OCI-M1 (cell line): ENCODE data around the gene CAMSAP1.
"Not testable (repeated sequence)": the region's sequence is repeated elsewhere in the genome, so short reads cannot be mapped to it uniquely, and the experiment has no call there.

Source experiments
- DNase-seq: peaks from one replicate; lab custom pipeline; 2025; lab: John Stamatoyannopoulos, UW

The CAMSAP1 gene

DNA sequence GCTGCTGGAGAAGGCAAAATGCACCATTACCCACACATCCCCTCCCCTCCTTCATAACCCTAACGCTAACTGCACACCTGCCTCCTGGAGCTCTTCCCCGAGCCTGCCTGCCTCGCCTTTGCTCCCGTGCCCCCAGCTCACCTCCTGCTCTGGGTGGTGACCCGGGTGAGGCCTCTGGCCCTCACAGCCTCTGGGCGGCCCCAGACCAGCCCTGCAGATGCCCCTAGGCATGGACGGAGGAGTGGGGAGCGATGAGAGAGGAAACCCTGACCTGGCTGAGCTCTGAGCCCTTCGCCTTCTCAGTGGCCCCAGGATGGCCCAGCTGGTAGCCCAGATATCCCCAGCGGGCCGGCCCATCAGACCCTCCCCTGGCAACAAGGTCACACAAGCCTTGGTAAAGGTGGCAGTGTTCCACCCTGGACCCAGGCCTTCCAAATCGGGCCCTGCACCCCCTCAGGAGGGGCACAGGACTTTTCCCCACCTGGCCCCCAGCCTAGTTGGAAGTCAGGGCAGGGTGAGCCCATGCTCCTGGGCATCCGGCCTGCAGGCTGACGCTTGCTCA, 14.5 kb upstream of the CAMSAP1 start:
- no peak for DNase-seq

DNA sequence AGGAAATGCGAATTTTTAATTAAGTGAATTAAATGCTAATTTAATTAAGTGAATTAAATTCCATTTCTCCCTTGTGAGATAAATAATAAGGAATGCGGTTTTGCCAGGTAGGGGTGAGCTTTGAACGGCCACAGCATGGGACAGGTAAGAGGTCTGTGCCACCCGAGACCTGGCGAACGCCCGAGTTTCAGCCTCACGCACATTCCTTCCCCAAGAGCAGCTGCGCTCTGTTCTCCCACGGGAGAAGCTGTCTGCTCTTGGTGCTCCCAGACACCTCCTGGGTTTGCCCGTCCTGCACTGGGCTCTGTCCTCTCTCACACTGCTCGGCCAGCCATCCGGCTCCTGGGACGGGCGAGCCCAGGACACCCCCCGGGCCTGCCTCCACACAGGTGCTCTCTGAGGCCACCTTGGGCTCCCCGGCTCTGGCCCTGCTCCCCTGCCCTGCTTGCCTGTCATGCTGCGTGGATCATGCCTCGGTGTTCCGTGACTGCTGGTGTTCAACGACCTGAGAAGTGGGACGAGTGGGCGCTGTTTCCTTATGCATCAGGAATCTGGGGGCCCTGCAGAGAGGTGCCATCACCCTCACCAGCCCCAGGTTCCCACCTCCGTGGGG, 13.7 kb upstream of the CAMSAP1 start:
- DNase-seq: no peak

- DNase-seq: no peak
These were observed 13.0 kb upstream of the CAMSAP1 start for GRCh38 chr9:135920256-135920930.

GRCh38 chr9:135919318-135919890, 12.1 kb upstream of the CAMSAP1 start:
- no peak for DNase-seq

DNA sequence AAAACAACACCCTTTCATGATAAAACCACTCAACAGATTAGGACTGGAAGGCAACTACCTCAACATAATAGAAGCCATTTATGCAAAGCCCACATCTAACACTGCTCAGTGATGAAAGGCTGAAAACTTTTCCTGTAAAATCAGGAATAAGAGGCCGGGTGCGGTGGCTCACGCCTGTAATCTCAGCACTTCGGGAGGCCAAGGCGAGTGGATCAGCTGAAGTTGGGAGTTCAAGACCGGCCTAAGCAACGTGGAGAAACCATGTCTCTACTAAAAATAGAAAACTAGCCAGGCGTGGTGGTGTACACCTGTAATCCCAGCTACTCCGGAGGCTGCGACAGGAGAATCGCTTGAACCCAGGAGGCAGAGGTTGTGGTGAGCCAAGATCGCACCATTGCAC, 8.9 kb upstream of the CAMSAP1 start:
- not testable (repeated sequence) for DNase-seq

- DNase-seq: no peak
These were observed 7.6 kb upstream of the CAMSAP1 start for GRCh38 chr9:135914921-135915320.

DNA sequence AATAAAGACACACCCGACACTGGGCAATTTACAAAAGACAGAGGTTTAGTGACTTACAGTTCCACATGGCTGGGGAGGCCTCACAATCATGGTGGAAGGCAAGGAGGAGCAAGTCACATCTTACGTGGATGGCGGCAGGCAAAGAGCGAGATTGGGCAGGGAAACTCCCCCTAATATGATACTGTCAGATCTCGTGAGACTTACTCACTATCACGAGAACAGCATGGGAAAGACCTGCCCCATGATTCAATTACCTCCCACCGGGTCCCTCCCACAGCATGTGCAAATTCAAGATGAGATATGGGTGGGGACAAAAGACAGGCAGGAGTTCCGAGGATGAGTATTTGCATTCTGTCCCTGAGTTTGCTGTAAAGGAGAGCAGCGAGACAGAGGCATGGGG, 3.9 kb upstream of the CAMSAP1 start:
- DNase-seq: not testable (repeated sequence)

GRCh38 chr9:135910757-135911156, 3.4 kb upstream of the CAMSAP1 start:
- no peak for DNase-seq

GRCh38 chr9:135910216-135910615, 2.9 kb upstream of the CAMSAP1 start:
- peak; percentile 38 for DNase-seq

GRCh38 chr9:135909371-135909770, 2.0 kb upstream of the CAMSAP1 start:
- peak; percentile 7 for DNase-seq

DNA sequence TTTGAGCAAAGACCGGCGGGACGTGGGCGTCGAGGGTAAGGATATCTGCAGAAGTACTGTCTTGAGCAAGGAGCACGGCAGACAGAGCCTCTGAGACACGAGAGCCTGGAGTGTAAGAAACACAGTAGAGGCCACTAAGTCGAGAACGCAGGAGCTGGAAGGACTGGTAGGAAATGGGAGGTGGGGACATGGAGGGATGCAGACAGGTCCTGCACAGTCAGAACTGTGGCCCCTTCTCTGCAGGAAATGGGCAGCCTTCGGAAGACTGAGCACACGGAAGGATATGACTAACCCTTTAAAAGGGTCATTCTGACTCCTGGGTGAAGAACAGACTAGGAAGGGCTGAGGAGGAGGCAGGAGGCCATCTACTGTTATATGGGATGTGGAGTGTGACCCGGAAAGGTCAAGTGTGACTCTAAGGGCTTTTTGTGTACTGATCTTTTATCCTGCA, 1.4 kb upstream of the CAMSAP1 start:
- DNase-seq: no peak

DNA sequence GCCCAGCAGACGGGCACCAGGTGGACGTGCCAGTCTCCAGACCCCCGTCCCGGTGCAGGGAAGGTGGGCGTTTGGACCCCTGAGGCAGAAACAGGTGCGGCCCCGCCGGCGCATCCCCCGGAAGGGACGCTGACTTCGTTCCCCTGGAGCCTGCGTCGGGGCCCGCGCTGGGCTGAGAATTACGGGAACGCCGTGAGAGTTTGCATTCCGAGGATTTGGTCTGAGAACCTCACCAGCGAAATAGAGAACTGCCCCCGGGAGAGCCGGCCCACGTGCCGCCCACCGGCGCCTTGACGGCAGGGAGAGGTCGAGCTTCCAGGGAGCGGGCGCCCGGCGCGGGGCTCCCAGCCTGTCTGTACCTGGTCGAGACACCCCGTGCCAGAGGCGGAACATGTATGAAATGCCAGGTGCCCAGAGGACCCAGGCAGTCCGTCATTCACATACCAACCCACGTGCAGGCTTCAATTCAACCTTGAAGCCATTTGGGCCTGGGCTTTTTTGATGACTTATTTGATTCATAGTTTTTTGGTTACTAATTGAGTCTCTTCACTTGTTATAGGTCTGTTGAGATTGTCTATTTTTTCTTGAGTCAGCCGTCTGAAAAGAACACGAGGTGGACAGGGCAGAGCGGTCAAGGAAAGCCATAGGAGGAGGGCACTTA, 877 bp upstream of the CAMSAP1 start:
- no peak for DNase-seq

GRCh38 chr9:135907006-135907430, 328 bp downstream of the CAMSAP1 start:
- no peak for DNase-seq

GRCh38 chr9:135906291-135907005, 898 bp downstream of the CAMSAP1 start:
- DNase-seq: peak; percentile 62

GRCh38 chr9:135905380-135906258, 1.7 kb downstream of the CAMSAP1 start:
- DNase-seq: peak; percentile 62

GRCh38 chr9:135903786-135904520, 3.4 kb downstream of the CAMSAP1 start:
- no peak for DNase-seq

- DNase-seq: no peak
These were observed 4.0 kb downstream of the CAMSAP1 start for GRCh38 chr9:135903358-135903656.

DNA sequence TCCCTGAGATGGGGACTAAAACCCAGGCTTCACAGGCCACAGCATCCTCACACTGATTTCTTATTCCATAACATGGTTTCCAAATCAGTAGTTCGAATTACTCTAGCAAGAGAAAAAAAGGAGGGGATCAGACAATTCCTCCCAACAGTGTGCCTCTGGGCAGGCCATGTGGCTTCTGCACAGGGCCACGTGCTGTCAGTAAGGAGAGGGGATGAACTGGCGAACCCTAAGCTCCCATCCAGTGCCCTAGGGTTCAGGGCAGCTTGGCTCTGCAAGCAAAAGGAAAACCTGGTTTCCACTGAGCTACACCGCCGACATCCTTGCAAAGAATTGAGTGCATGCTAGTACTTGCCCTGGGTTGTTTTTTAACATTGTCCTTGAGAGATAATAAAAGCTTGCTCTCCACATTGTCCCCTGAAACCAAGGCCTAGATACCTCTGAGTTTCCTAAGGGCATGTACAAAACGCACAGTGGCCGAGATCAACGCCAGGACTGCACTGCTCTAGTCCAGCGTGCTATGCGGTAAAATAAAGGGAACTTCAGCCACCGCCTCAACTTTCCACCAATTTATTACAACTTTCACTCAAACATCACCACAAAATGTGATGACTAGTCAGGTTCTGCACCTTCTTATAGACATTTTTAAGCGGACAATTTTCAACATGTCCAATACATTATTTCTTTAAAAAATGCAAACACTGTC, 4.5 kb downstream of the CAMSAP1 start:
- no peak for DNase-seq

DNA sequence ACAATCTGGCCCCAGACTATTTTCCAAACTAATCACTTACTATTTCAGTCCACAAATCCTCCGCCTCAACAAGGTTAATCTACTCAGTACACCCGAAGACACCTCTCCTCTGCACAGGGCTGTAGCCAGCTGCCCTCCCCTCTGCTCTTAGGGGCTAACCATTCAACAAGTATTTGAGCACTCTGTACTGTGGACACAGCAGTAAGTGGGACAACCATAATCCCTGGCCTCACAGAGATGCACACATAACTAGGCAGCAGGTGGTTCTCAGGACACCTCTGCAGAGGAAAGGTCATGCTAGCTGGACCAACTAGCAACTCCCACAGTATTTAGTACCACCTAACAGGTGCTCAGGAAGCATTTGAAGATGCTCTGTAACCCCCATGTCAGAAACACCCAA, 5.5 kb downstream of the CAMSAP1 start:
- no peak for DNase-seq
